Activated naive CD8-positive, alpha-beta T cell treated with anti-CD3 and anti-CD28 coated beads, Interleukin-2, amount 50 U/mL, for 24 hours (primary cell): Measurements from ENCODE around the gene MICA.
"Not testable (repeated sequence)": the region's sequence is repeated elsewhere in the genome, so short reads cannot be mapped to it uniquely, and the experiment has no call there.

Experiments
- ATAC-seq: fragments of 150-1000 bp; cut with Tn5 transposase; one replicate; pipeline ENCODE4 v1.10.0; 2021
- DNase-seq: peaks from one replicate; pipeline ENCODE4 v3.0.0; 2021
- H3K27ac Mint-ChIP-seq: one replicate; pipeline ENCODE4 v1.8.0; 2021; ENCODE audit warnings: mild to moderate bottlenecking, mixed read lengths
- H3K27me3 Mint-ChIP-seq: one replicate; pipeline ENCODE4 v1.8.0; 2021; ENCODE audit warnings: mixed read lengths
- H3K36me3 Mint-ChIP-seq: one replicate; pipeline ENCODE4 v1.8.0; 2021; ENCODE audit warnings: low read depth, mixed read lengths
- H3K4me1 Mint-ChIP-seq: one replicate; pipeline ENCODE4 v1.8.0; 2021; ENCODE audit warnings: mixed read lengths
- H3K4me3 Mint-ChIP-seq: one replicate; pipeline ENCODE4 v1.8.0; 2021; ENCODE audit warnings: mild to moderate bottlenecking, moderate library complexity, mixed read lengths
- H3K9me3 Mint-ChIP-seq: one replicate; pipeline ENCODE4 v1.8.0; 2021; ENCODE audit warnings: mixed read lengths

The MICA gene

GRCh38 chr6:31394381-31394780, 9.0 kb upstream of the MICA start:
- no peaks in the 10 kb centered on the region for H3K27me3 Mint-ChIP-seq
- peaks cover 23% of the 10 kb centered on the region for H3K4me1 Mint-ChIP-seq
- H3K36me3 Mint-ChIP-seq, result no peaks in the 10 kb centered on the region
- ATAC-seq (no peak), DNase-seq (no peak)
- H3K27ac Mint-ChIP-seq, result no peak overlapping the region
- no peak overlapping the region for H3K4me3 Mint-ChIP-seq
- H3K9me3 Mint-ChIP-seq, result no peaks in the 10 kb centered on the region

DNA sequence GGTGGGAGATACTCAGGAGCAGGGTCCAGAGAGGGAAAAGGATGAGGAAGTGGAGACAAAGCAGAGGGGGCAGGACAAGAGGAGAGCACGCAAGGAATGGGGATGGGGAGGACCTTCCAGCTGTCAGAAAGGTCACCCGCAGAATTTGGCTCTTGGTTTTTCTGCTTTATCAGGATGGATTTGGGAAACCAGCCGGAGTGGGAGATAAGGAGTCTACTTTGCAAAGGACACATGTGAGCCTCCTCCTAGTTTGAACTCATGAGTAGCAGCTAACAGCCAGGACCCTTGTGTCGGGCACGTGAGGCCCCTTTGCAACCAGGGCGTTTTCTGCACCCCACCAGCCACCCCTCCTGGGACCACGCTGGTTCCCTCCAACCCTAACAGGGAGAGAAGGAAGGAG, 7.6 kb upstream of the MICA start:
- no peaks in the 10 kb centered on the region for H3K9me3 Mint-ChIP-seq
- no peak overlapping the region for H3K27ac Mint-ChIP-seq
- peaks cover 33% of the 10 kb centered on the region for H3K4me1 Mint-ChIP-seq
- H3K36me3 Mint-ChIP-seq, result no peaks in the 10 kb centered on the region
- H3K27me3 Mint-ChIP-seq, result no peaks in the 10 kb centered on the region
- DNase-seq, result no peak
- no peak for ATAC-seq
- no peak overlapping the region for H3K4me3 Mint-ChIP-seq

GRCh38 chr6:31396422-31397152, 6.8 kb upstream of the MICA start:
- H3K27ac Mint-ChIP-seq, result no peak overlapping the region
- ATAC-seq, result peak; percentile 82
- peak overlapping the region; percentile 20 for H3K4me3 Mint-ChIP-seq
- peaks cover 41% of the 10 kb centered on the region for H3K4me1 Mint-ChIP-seq
- H3K27me3 Mint-ChIP-seq, result no peaks in the 10 kb centered on the region
- peak; percentile 89 for DNase-seq
- H3K9me3 Mint-ChIP-seq, result no peaks in the 10 kb centered on the region
- H3K36me3 Mint-ChIP-seq, result no peaks in the 10 kb centered on the region

DNA sequence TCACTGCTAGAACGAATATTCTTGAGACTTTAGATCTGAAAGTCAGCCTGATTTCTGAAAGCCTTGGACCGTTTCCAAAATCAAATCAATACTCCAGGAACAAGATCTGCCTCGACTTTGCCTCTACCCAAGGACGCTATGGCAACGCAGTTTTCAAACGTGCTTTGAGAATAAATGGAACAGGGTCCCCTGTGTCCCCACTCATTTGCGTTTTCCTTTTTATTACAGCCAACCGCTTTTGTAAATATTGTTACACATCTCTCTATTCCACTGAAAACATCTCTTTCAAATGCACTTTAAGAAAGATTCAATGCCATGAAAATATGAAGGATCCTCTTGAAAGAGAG, 6.3 kb upstream of the MICA start:
- not testable (repeated sequence) for H3K36me3 Mint-ChIP-seq, DNase-seq, H3K27ac Mint-ChIP-seq, H3K27me3 Mint-ChIP-seq, ATAC-seq, H3K9me3 Mint-ChIP-seq
- Mint-ChIP-seq H3K4me1 (peaks cover 46% of the 10 kb centered on the region), H3K4me3 (peak overlapping the region; percentile 20)

DNA sequence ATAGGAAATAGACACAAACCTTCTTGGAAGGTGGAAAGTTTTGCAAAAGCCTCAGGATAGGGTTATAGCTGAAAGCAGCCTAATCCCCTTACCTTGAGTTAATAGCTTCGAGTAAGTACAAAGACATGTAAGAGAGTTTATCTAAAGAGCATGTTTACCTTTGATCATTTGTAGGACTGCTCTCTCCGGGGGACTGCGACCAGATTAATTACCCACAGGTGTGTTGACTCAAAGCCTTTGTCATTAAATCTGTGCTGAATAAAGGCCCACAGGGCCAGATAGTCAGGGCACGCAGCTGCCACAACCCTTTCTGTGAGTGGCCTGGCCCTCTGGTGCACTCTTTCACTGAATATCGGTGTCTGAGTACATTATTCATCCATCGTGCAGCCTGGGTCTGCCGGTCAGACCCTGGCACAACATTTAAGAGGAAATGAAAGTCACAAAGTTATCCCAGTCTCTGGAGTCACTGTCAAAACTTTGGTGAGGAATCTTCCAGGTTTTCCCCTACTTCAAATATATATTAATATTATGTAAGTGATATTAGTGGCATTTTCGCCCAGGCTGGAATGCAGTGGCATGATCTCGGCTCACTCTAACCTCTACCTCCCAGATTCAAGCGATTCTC, 5.4 kb upstream of the MICA start:
- no peak overlapping the region for H3K27ac Mint-ChIP-seq
- H3K27me3 Mint-ChIP-seq, result no peaks in the 10 kb centered on the region
- H3K9me3 Mint-ChIP-seq, result no peaks in the 10 kb centered on the region
- no peaks in the 10 kb centered on the region for H3K36me3 Mint-ChIP-seq
- no peak for ATAC-seq
- H3K4me3 Mint-ChIP-seq, result no peak overlapping the region
- H3K4me1 Mint-ChIP-seq, result peaks cover 55% of the 10 kb centered on the region
- DNase-seq, result no peak

- peak; percentile 20 for ATAC-seq
- no peaks in the 10 kb centered on the region for H3K36me3 Mint-ChIP-seq
- peak; percentile 77 for DNase-seq
- no peaks in the 10 kb centered on the region for H3K27me3 Mint-ChIP-seq
- H3K9me3 Mint-ChIP-seq, result no peaks in the 10 kb centered on the region
- H3K4me1 Mint-ChIP-seq, result peaks cover 68% of the 10 kb centered on the region
- peak overlapping the region; percentile 78 for H3K4me3 Mint-ChIP-seq
- H3K27ac Mint-ChIP-seq, result peak overlapping the region; percentile 89
Observed at GRCh38 chr6:31399589-31400466, 3.6 kb upstream of the MICA start.

- H3K4me3 Mint-ChIP-seq, result peak overlapping the region; percentile 78
- no peaks in the 10 kb centered on the region for H3K9me3 Mint-ChIP-seq
- DNase-seq (peak; percentile 79), ATAC-seq (peak; percentile 15)
- peak overlapping the region; percentile 89 for H3K27ac Mint-ChIP-seq
- H3K4me1 Mint-ChIP-seq, result peaks cover 71% of the 10 kb centered on the region
- H3K27me3 Mint-ChIP-seq, result no peaks in the 10 kb centered on the region
- no peaks in the 10 kb centered on the region for H3K36me3 Mint-ChIP-seq
Observed at GRCh38 chr6:31400467-31401289, 2.7 kb upstream of the MICA start.

DNA sequence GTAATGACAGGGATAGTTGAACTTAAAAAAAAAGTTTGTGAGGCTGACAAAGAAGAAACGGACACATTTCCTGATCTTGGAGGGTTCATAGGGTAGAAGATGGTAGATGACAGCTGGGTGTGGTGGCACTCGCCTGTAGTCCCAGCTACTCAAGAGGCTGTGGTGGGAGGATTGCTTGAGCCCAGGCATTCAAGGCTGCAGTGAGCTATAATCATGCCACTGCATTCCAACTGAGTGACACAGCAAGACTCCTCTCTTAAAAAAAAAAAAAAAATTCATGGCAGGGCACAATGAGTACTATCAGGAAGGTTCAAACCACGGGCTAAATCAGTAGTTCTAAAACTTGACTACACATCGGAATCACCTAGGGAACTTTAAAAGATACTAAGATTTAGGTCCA, 2.0 kb upstream of the MICA start:
- H3K4me1 Mint-ChIP-seq, result peaks cover 75% of the 10 kb centered on the region
- H3K36me3 Mint-ChIP-seq, result no peaks in the 10 kb centered on the region
- ATAC-seq, result no peak
- peak overlapping the region; percentile 78 for H3K4me3 Mint-ChIP-seq
- no peaks in the 10 kb centered on the region for H3K9me3 Mint-ChIP-seq
- H3K27ac Mint-ChIP-seq, result peak overlapping the region; percentile 89
- H3K27me3 Mint-ChIP-seq, result no peaks in the 10 kb centered on the region
- no peak for DNase-seq

DNA sequence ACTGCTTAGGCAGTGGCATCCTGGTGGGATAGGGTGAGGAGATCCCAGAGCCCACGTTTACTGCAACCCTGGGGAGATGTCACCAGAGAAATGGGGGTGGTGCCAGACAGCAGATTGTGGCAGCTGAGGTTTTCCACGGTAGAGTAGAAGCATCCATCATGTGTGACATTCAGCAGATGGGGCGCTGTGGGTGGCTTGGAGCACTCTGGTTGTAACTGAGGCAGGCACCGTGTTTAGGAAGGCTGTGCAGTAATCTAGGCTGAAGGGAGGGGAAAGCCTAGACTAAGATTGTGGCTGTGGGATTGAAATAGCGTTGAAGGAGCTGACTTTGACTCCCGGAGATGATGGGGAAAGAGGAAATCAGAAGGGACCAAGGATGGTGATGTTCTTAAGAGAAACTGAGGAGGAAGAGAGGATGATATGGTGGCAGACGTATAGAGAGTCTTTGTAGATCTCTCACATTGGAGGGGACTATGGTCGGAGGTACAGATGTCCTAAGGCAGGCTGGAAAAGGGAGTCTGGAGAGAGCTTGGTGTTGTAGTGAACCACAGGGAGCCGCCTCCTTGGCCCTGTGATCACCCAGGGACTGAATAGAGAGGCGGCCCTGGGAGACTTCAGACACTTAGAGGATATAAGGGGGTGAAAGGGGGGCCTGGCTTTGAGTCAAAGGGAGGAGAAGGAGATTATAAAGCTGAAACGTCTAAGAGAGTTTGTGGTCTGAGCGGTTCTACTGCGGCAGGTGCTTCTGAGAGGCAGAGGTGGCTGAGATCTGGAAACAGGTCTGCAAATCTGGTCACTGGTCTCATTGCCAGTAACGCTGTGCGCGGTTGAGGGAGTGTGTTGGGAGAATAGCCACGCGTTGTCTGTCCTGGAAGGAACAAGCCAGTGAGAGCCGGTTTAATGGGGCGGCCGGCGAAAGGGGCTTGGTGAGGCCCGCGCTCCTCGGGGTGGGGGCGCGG, 792 bp upstream of the MICA start:
- H3K27me3 Mint-ChIP-seq, result no peaks in the 10 kb centered on the region
- H3K9me3 Mint-ChIP-seq, result no peaks in the 10 kb centered on the region
- peaks cover 76% of the 10 kb centered on the region for H3K4me1 Mint-ChIP-seq
- ATAC-seq (peak; percentile 41), DNase-seq (peak; percentile 46)
- no peaks in the 10 kb centered on the region for H3K36me3 Mint-ChIP-seq
- H3K27ac Mint-ChIP-seq, result peak overlapping the region; percentile 50
- H3K4me3 Mint-ChIP-seq, result peak overlapping the region; percentile 78

GRCh38 chr6:31404061-31404364, 618 bp downstream of the MICA start:
- ATAC-seq, result not testable (repeated sequence)

GRCh38 chr6:31405996-31406395, 2.6 kb downstream of the MICA start:
- no peak for ATAC-seq
- Mint-ChIP-seq H3K9me3 (no peaks in the 10 kb centered on the region), H3K27ac (no peak overlapping the region), H3K27me3 (no peaks in the 10 kb centered on the region), H3K4me3 (no peak overlapping the region), H3K36me3 (peaks cover 4% of the 10 kb centered on the region), H3K4me1 (peaks cover 72% of the 10 kb centered on the region)
- no peak for DNase-seq

More at GRCh38 chr6:31404061-31404364, 618 bp downstream of the MICA start:
- H3K27me3 Mint-ChIP-seq, DNase-seq, H3K36me3 Mint-ChIP-seq, H3K9me3 Mint-ChIP-seq: not testable (repeated sequence)
- Mint-ChIP-seq H3K4me1 (peaks cover 77% of the 10 kb centered on the region), H3K27ac (peak overlapping the region; percentile 34), H3K4me3 (peak overlapping the region; percentile 78)

GRCh38 chr6:31407699-31408098, 4.3 kb downstream of the MICA start:
- Mint-ChIP-seq H3K27ac (no peak overlapping the region), H3K9me3 (no peaks in the 10 kb centered on the region), H3K4me3 (no peak overlapping the region), H3K27me3 (no peaks in the 10 kb centered on the region), H3K36me3 (peaks cover 7% of the 10 kb centered on the region), H3K4me1 (peaks cover 55% of the 10 kb centered on the region)
- DNase-seq (no peak), ATAC-seq (no peak)

DNA sequence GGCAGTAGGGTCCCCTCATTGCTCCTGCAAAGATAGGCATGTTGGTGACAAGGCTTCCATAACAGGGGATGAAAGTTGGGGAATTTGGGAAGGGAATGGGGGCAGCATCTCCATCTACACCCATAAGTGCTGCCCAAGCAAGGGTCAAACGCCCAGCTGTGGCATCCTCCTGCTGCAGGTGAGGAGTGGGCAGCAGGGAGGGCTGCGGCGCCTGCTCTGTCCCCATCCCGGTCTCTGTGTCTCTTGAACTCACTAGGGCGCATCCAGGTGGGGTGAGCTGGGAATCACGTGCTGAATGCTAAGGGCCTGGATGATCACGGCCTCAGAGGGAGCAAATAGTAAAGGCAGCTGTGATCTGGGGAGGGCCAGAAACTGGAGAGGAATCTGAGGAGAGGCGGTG, 9.1 kb downstream of the MICA start:
- H3K9me3 Mint-ChIP-seq, result peaks cover 3% of the 10 kb centered on the region
- no peak overlapping the region for H3K27ac Mint-ChIP-seq
- H3K36me3 Mint-ChIP-seq, result peaks cover 24% of the 10 kb centered on the region
- no peak overlapping the region for H3K4me3 Mint-ChIP-seq
- ATAC-seq (no peak), DNase-seq (no peak)
- peaks cover 22% of the 10 kb centered on the region for H3K4me1 Mint-ChIP-seq
- H3K27me3 Mint-ChIP-seq, result no peaks in the 10 kb centered on the region
